ENCODE data around the gene YBEY.

YBEY gene

GRCh38 chr21:46319186-46319585 is 33.0 kb downstream of the YBEY start:
- Histone ChIP-seq H3K9ac (ENCODE audit: low read depth, low read length, poor library complexity, severe bottlenecking) (peak overlapping the region; percentile 42), H3K27me3 (ENCODE audit: insufficient read depth, low read length, poor library complexity, severe bottlenecking) (peaks cover 16% of the 10 kb centered on the region), H4K20me1 (ENCODE audit: insufficient read depth, low read length, poor library complexity, severe bottlenecking) (peaks cover 25% of the 10 kb centered on the region), H3K4me1 (ENCODE audit: insufficient read depth, low read length, poor library complexity, severe bottlenecking) (peaks cover 38% of the 10 kb centered on the region), H3F3A (ENCODE audit: low read depth) (peaks cover 16% of the 10 kb centered on the region), H3K36me3 (ENCODE audit: insufficient read depth, low read length) (no peaks in the 10 kb centered on the region; the same call in 1 of the 2 replicates), H3K9me3 (ENCODE audit: insufficient read depth, low read depth, low read length) (no peaks in the 10 kb centered on the region), H3K4me2 (ENCODE audit: low read depth, low read length, poor library complexity, severe bottlenecking) (peak overlapping the region; percentile 99), H3K4me3 (ENCODE audit: low read length, poor library complexity, severe bottlenecking) (peak overlapping the region; percentile 36), H3K9me2 (replicated peaks; ENCODE audit: low read depth, low read length) (no peaks in the 10 kb centered on the region), H3K79me2 (ENCODE audit: insufficient read depth, low read length) (peaks cover 55% of the 10 kb centered on the region), H2AFZ (ENCODE audit: low read length) (no peak overlapping the region)
- TF ChIP-seq, protein P1, sequence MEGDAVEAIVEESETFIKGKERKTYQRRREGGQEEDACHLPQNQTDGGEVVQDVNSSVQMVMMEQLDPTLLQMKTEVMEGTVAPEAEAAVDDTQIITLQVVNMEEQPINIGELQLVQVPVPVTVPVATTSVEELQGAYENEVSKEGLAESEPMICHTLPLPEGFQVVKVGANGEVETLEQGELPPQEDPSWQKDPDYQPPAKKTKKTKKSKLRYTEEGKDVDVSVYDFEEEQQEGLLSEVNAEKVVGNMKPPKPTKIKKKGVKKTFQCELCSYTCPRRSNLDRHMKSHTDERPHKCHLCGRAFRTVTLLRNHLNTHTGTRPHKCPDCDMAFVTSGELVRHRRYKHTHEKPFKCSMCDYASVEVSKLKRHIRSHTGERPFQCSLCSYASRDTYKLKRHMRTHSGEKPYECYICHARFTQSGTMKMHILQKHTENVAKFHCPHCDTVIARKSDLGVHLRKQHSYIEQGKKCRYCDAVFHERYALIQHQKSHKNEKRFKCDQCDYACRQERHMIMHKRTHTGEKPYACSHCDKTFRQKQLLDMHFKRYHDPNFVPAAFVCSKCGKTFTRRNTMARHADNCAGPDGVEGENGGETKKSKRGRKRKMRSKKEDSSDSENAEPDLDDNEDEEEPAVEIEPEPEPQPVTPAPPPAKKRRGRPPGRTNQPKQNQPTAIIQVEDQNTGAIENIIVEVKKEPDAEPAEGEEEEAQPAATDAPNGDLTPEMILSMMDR (conservative IDR thresholded peaks at IDR 0.05; ENCODE audit: low read length), result no peak
- TF ChIP-seq EZH2phosphoT487 (IDR thresholded peaks at IDR 0.05; ENCODE audit: borderline replicate concordance), result no peak

DNA sequence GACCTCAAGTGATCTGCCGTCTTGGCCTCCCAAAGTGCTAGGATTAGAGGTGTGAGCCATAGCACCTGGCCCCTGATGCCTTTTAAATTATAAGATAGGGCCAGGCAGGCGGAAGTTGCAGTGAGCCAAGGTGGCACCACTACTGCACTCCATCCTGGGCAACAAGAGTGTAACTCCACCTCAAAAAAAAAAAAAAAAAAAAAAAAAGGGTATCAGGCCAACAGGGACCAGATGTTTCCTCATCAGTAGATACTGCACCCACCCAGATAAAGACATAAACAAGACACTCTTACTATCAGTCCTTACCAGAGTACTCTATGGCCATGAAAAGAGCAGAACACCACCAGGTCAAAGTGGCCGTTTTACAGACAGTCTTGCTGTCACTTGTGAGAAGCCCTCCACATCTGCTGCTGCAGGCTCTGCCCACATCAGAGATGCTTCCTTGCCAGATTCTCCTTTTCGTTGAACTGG is 34.2 kb downstream of the YBEY start:
- H3K4me1 ChIP-seq (ENCODE audit: insufficient read depth, low read length, poor library complexity, severe bottlenecking), result peaks cover 38% of the 10 kb centered on the region
- H3K79me2 ChIP-seq (ENCODE audit: insufficient read depth, low read length), result peaks cover 63% of the 10 kb centered on the region
- H2AFZ ChIP-seq (ENCODE audit: low read length), result no peak overlapping the region
- H3K9ac ChIP-seq (ENCODE audit: low read depth, low read length, poor library complexity, severe bottlenecking), result peak overlapping the region; percentile 100
- peaks cover 16% of the 10 kb centered on the region for H3F3A ChIP-seq (ENCODE audit: low read depth)
- TF ChIP-seq EZH2phosphoT487 (IDR thresholded peaks at IDR 0.05; ENCODE audit: borderline replicate concordance), result no peak
- TF ChIP-seq, protein P1 (conservative IDR thresholded peaks at IDR 0.05; ENCODE audit: low read length), result no peak
- no peaks in the 10 kb centered on the region for H3K9me3 ChIP-seq (ENCODE audit: insufficient read depth, low read depth, low read length)
- no peaks in the 10 kb centered on the region for H3K9me2 ChIP-seq (replicated peaks; ENCODE audit: low read depth, low read length)
- H4K20me1 ChIP-seq (ENCODE audit: insufficient read depth, low read length, poor library complexity, severe bottlenecking), result peaks cover 27% of the 10 kb centered on the region
- H3K4me2 ChIP-seq (ENCODE audit: low read depth, low read length, poor library complexity, severe bottlenecking), result peak overlapping the region; percentile 99
- peaks cover 17% of the 10 kb centered on the region for H3K27me3 ChIP-seq (ENCODE audit: insufficient read depth, low read length, poor library complexity, severe bottlenecking)
- H3K4me3 ChIP-seq (ENCODE audit: low read length, poor library complexity, severe bottlenecking), result peak overlapping the region; percentile 99
- no peaks in the 10 kb centered on the region; the same call in 1 of the 2 replicates for H3K36me3 ChIP-seq (ENCODE audit: insufficient read depth, low read length)

DNA sequence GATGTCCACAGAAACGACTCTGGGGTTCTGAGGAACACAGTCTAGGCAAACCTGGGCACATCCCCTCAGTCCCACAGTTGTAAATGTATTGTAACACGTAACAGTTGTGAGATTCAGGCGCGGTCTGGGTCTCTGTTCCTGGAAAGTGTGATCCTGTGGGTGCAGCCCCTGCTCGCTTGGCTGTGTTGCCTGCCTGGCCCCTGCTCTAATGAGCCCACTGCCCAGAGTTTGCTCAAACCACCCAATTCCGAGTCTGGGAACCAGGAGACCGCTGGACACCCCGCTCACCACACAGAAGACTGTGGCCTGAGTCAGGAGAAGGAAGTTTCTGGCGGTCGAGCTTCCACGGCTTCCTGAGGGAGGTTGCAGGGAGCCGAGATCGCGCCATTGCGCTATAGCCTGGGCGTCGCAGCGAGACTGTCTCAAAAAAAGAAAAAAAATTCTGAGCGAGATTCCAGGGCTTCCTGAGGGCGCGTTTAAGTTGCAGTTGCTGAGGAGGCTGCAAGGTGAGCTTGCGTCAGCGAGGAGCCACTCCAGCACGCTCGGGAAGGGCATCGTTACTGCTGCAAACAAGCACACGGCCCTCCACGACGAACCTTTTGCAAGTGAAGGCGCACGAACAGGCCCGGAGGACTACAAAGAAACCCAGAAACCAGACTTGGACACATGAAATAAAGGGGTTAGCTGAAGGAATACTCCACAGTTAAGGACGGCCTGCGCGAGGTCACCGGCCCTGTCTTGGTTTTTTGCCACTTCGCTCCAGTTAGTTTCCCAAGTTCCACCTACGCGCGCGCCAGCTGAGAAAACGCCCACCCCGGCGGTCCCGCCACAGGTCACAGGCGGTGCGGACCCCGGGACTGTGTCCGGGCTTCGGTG is 36.4 kb downstream of the YBEY start:
- Histone ChIP-seq H4K20me1 (ENCODE audit: insufficient read depth, low read length, poor library complexity, severe bottlenecking) (peaks cover 38% of the 10 kb centered on the region), H3K4me1 (ENCODE audit: insufficient read depth, low read length, poor library complexity, severe bottlenecking) (peaks cover 50% of the 10 kb centered on the region), H3K9me2 (replicated peaks; ENCODE audit: low read depth, low read length) (no peaks in the 10 kb centered on the region), H3K36me3 (ENCODE audit: insufficient read depth, low read length) (no peaks in the 10 kb centered on the region; the same call in 1 of the 2 replicates), H3K4me3 (ENCODE audit: low read length, poor library complexity, severe bottlenecking) (peak overlapping the region; percentile 99), H3K9me3 (ENCODE audit: insufficient read depth, low read depth, low read length) (no peaks in the 10 kb centered on the region), H2AFZ (ENCODE audit: low read length) (no peak overlapping the region), H3K79me2 (ENCODE audit: insufficient read depth, low read length) (peaks cover 79% of the 10 kb centered on the region), H3K9ac (ENCODE audit: low read depth, low read length, poor library complexity, severe bottlenecking) (peak overlapping the region; percentile 100), H3K4me2 (ENCODE audit: low read depth, low read length, poor library complexity, severe bottlenecking) (peak overlapping the region; percentile 99), H3F3A (ENCODE audit: low read depth) (peaks cover 16% of the 10 kb centered on the region), H3K27me3 (ENCODE audit: insufficient read depth, low read length, poor library complexity, severe bottlenecking) (peaks cover 17% of the 10 kb centered on the region)
- no peak for TF ChIP-seq EZH2phosphoT487 (IDR thresholded peaks at IDR 0.05; ENCODE audit: borderline replicate concordance)
- TF ChIP-seq, protein P1 (conservative IDR thresholded peaks at IDR 0.05; ENCODE audit: low read length), result no peak
